Astrocyte (in vitro differentiated cells and primary cell): ENCODE data around the gene ORMDL1. TPM values are rescaled to one million over a fixed set of nuclear protein-coding genes. Genes with fewer than 3 reads are reported as not detected.

Experiments
- DNase-seq: peaks from one replicate; pipeline ENCODE4 v3.0.0-alpha.2; 2010; ENCODE audit warnings: low read depth
- FAIRE-seq: peaks from 2 replicates; lab custom pipeline; 2011; peaks lifted over from hg19 to GRCh38; lab: Jason Lieb, UNC
- H2AFZ ChIP-seq: 2 replicates; pipeline ENCODE4 v1.6.0; 2012; ENCODE audit warnings: low read depth, low read length, inconsistent platforms
- H3K27ac ChIP-seq: 2 replicates; pipeline ENCODE4 v1.5.1; 2011; ENCODE audit warnings: low read depth, low read length, inconsistent platforms
- H3K27me3 ChIP-seq: 2 replicates; pipeline ENCODE4 v1.6.0; 2011; ENCODE audit warnings: low read length, inconsistent platforms; ENCODE audit not compliant: insufficient read depth
- H3K36me3 ChIP-seq: 2 replicates; pipeline ENCODE4 v1.5.1; 2011; ENCODE audit warnings: low read length, inconsistent platforms; ENCODE audit not compliant: insufficient read depth
- H3K4me1 ChIP-seq: 2 replicates; pipeline ENCODE4 v1.5.1; 2011; ENCODE audit warnings: low read length, inconsistent platforms; ENCODE audit not compliant: insufficient read depth
- H3K4me2 ChIP-seq: 2 replicates; pipeline ENCODE4 v1.6.0; 2012; ENCODE audit warnings: low read length, inconsistent platforms
- H3K4me3 ChIP-seq: 2 replicates; pipeline ENCODE4 v1.5.1; 2011; ENCODE audit warnings: low read depth, mild to moderate bottlenecking, low read length, inconsistent platforms; ENCODE audit not compliant: insufficient read depth
- H3K79me2 ChIP-seq: 2 replicates; pipeline ENCODE4 v1.6.0; 2012; ENCODE audit warnings: mild to moderate bottlenecking, low read length, inconsistent platforms; ENCODE audit not compliant: insufficient read depth
- H3K9ac ChIP-seq: 2 replicates; pipeline ENCODE4 v1.6.0; 2012; ENCODE audit warnings: mild to moderate bottlenecking, low read length, inconsistent platforms
- H3K9me3 ChIP-seq: 2 replicates; pipeline ENCODE4 v1.5.1; 2012; ENCODE audit warnings: low read depth, mild to moderate bottlenecking, low read length, inconsistent platforms; ENCODE audit not compliant: insufficient read depth
- H4K20me1 ChIP-seq: 2 replicates; pipeline ENCODE4 v1.6.0; 2012; ENCODE audit warnings: low read length, inconsistent platforms; ENCODE audit not compliant: insufficient read depth
- H3K27ac Mint-ChIP-seq: one replicate; pipeline ENCODE4 v1.8.0; 2021; ENCODE audit warnings: mild to moderate bottlenecking, mixed read lengths; ENCODE audit not compliant: unreplicated experiment
- H3K27me3 Mint-ChIP-seq: one replicate; pipeline ENCODE4 v1.8.0; 2021; ENCODE audit warnings: low read depth, mixed read lengths; ENCODE audit not compliant: unreplicated experiment
- H3K36me3 Mint-ChIP-seq: one replicate; pipeline ENCODE4 v1.8.0; 2021; ENCODE audit warnings: low read depth, mixed read lengths; ENCODE audit not compliant: unreplicated experiment
- H3K4me1 Mint-ChIP-seq: one replicate; pipeline ENCODE4 v1.8.0; 2021; ENCODE audit warnings: low read depth, mixed read lengths; ENCODE audit not compliant: unreplicated experiment
- H3K4me3 Mint-ChIP-seq: one replicate; pipeline ENCODE4 v1.8.0; 2021; ENCODE audit warnings: mild to moderate bottlenecking, moderate library complexity, mixed read lengths; ENCODE audit not compliant: unreplicated experiment
- H3K9me3 Mint-ChIP-seq: one replicate; pipeline ENCODE4 v1.8.0; 2021; ENCODE audit warnings: mild to moderate bottlenecking, mixed read lengths; ENCODE audit not compliant: unreplicated experiment
- CTCF ChIP-seq: IDR thresholded peaks from 2 replicates; pipeline ENCODE4 v1.5.1; 2011; ENCODE audit warnings: low read depth, mild to moderate bottlenecking, inconsistent platforms, low read length, moderate library complexity; ENCODE audit not compliant: insufficient read depth
- EZH2 ChIP-seq: IDR thresholded peaks from 2 replicates; pipeline ENCODE4 v1.6.1; 2012; ENCODE audit warnings: mild to moderate bottlenecking, low read length, inconsistent platforms; ENCODE audit not compliant: insufficient read depth
- total RNA-seq: library from RNA; stranded (reverse); gene quantifications from 2 replicates; pipeline ENCODE4 v1.2.1, GENCODE V29; 2021

Gene ORMDL1
- total RNA-seq, 1 donor from 2014 or later, result 49.3 TPM

- Histone ChIP-seq H4K20me1 (no peaks in the 10 kb centered on the region), H3K27ac (no peak overlapping the region), H3K4me1 (no peaks in the 10 kb centered on the region), H3K4me3 (no peak overlapping the region), H3K9ac (no peak overlapping the region), H3K36me3 (peaks cover 8% of the 10 kb centered on the region), H2AFZ (no peak overlapping the region), H3K9me3 (no peaks in the 10 kb centered on the region), H3K27me3 (no peaks in the 10 kb centered on the region), H3K79me2 (peaks cover 44% of the 10 kb centered on the region), H3K4me2 (no peak overlapping the region)
- DNase-seq (no peak), FAIRE-seq (no peak)
- no peak overlapping the region for H3K4me3 Mint-ChIP-seq
- H3K27ac Mint-ChIP-seq, result no peak overlapping the region
- H3K4me1 Mint-ChIP-seq, result no peaks in the 10 kb centered on the region
- no peaks in the 10 kb centered on the region for H3K9me3 Mint-ChIP-seq
- no peak for TF ChIP-seq CTCF
- no peak for TF ChIP-seq EZH2
- no peaks in the 10 kb centered on the region for H3K36me3 Mint-ChIP-seq
- H3K27me3 Mint-ChIP-seq, result no peaks in the 10 kb centered on the region
Observed at GRCh38 chr2:189791338-189792042, 7.4 kb upstream of the ORMDL1 start.

- H3K36me3 ChIP-seq, result peaks cover 11% of the 10 kb centered on the region
- peak overlapping the region; percentile 89 for H3K27ac Mint-ChIP-seq
- peak overlapping the region; percentile 95 for H3K27ac ChIP-seq
- H4K20me1 ChIP-seq, result peaks cover 8% of the 10 kb centered on the region
- H3K4me1 Mint-ChIP-seq, result peaks cover 21% of the 10 kb centered on the region
- peak overlapping the region; percentile 93 for H3K4me3 ChIP-seq
- FAIRE-seq, result peak; percentile 60
- peak overlapping the region; percentile 90 for H3K4me2 ChIP-seq
- H3K9ac ChIP-seq, result peak overlapping the region; percentile 93
- H3K4me3 Mint-ChIP-seq, result peak overlapping the region; percentile 95
- H3K36me3 Mint-ChIP-seq, result peaks cover 9% of the 10 kb centered on the region
- no peaks in the 10 kb centered on the region for H3K9me3 ChIP-seq
- peaks cover 86% of the 10 kb centered on the region for H3K79me2 ChIP-seq
- DNase-seq, result peak; percentile 36
- no peaks in the 10 kb centered on the region for H3K9me3 Mint-ChIP-seq
- no peaks in the 10 kb centered on the region for H3K27me3 Mint-ChIP-seq
- H3K27me3 ChIP-seq, result no peaks in the 10 kb centered on the region
- peaks cover 7% of the 10 kb centered on the region for H3K4me1 ChIP-seq
- H2AFZ ChIP-seq, result peak overlapping the region; percentile 88
- no peak for TF ChIP-seq EZH2
- TF ChIP-seq CTCF, result no peak
Observed at GRCh38 chr2:189783451-189783926, 650 bp downstream of the ORMDL1 start.

- Mint-ChIP-seq H3K9me3 (no peaks in the 10 kb centered on the region), H3K4me1 (peaks cover 21% of the 10 kb centered on the region), H3K36me3 (peaks cover 14% of the 10 kb centered on the region), H3K27ac (peak overlapping the region; percentile 64), H3K27me3 (no peaks in the 10 kb centered on the region), H3K4me3 (peak overlapping the region; percentile 95)
- Histone ChIP-seq H3K4me2 (peak overlapping the region; percentile 90), H3K9me3 (no peaks in the 10 kb centered on the region), H3K79me2 (peaks cover 80% of the 10 kb centered on the region), H3K4me1 (peaks cover 7% of the 10 kb centered on the region), H3K4me3 (peak overlapping the region; percentile 31), H2AFZ (no peak overlapping the region), H3K9ac (peak overlapping the region; percentile 93), H3K27me3 (no peaks in the 10 kb centered on the region), H3K36me3 (peaks cover 16% of the 10 kb centered on the region), H3K27ac (peak overlapping the region; percentile 95), H4K20me1 (peaks cover 8% of the 10 kb centered on the region)
- DNase-seq, result peak; percentile 14
- no peak for TF ChIP-seq CTCF
- TF ChIP-seq EZH2, result no peak
- FAIRE-seq, result no peak
Observed at GRCh38 chr2:189782221-189782671, 1.9 kb downstream of the ORMDL1 start.
